OCI-LY3 (cell line): ENCODE measurements around the gene USP7.

Experiments
- H2AFZ ChIP-seq: fragments of 200-600, 300-600 bp; shearing (Covaris generic); 2 replicates; pipeline ENCODE4 v1.6.0; 2014; ENCODE audit warnings: antibody characterized with exemption, low read depth, low read length
- H3K27ac ChIP-seq: fragments of 200-600, 300-600 bp; sonication (generic); 2 replicates; pipeline ENCODE4 v1.5.1; 2014; ENCODE audit warnings: mild to moderate bottlenecking, low read length, moderate library complexity, mixed read lengths
- H3K27me3 ChIP-seq: fragments of 200-600, 300-600 bp; sonication (generic); 2 replicates; pipeline ENCODE4 v1.6.1; 2014; ENCODE audit warnings: low read depth, low read length, mixed read lengths
- H3K36me3 ChIP-seq: fragments of 200-600, 300-600 bp; sonication (generic); replicated peaks from 2 replicates; pipeline ENCODE3; 2014; ENCODE audit warnings: low read depth, low read length, mixed read lengths
- H3K4me1 ChIP-seq: fragments of 300-600, 200-600 bp; sonication (generic); 2 replicates; pipeline ENCODE4 v1.6.1; 2014; ENCODE audit warnings: low read length, mixed read lengths
- H3K4me2 ChIP-seq: fragments of 200-600, 300-600 bp; sonication (generic); 2 replicates; pipeline ENCODE4 v1.6.1; 2014; ENCODE audit warnings: low read length, mixed read lengths
- H3K4me3 ChIP-seq: fragments of 300-600, 200-600 bp; sonication (generic); 2 replicates; pipeline ENCODE4 v1.5.1; 2014; ENCODE audit warnings: antibody characterized with exemption, mild to moderate bottlenecking, low read length, moderate library complexity
- H3K79me2 ChIP-seq: fragments of 300-600, 200-600 bp; shearing (Covaris generic); 2 replicates; pipeline ENCODE4 v1.6.1; 2014; ENCODE audit warnings: mild to moderate bottlenecking, low read length, mixed read lengths
- H3K9ac ChIP-seq: fragments of 300-600, 200-600 bp; shearing (Covaris generic); 2 replicates; pipeline ENCODE4 v1.6.0; 2014; ENCODE audit warnings: mild to moderate bottlenecking, low read length, moderate library complexity
- H3K9me3 ChIP-seq: fragments of 200-600, 300-600 bp; shearing (Covaris generic); 2 replicates; pipeline ENCODE4 v1.6.1; 2014; ENCODE audit warnings: low read length, mixed read lengths; ENCODE audit not compliant: insufficient read depth
- H4K20me1 ChIP-seq: fragments of 200-600, 300-600 bp; sonication (generic); 2 replicates; pipeline ENCODE4 v1.6.1; 2016; ENCODE audit warnings: low read length, mixed read lengths; ENCODE audit not compliant: insufficient read depth
- EZH2phosphoT487 ChIP-seq: fragments of 200-600 bp; shearing (Covaris generic); IDR thresholded peaks from 2 replicates; pipeline ENCODE4 v1.6.1; 2018; ENCODE audit warnings: antibody characterized with exemption, mixed run types, low read depth
- TF ChIP-seq, protein P1 (sequence below): fragments of 200-600, 300-600 bp; sonication (generic); IDR thresholded peaks from 2 replicates; pipeline ENCODE4 v1.5.1; 2014; ENCODE audit warnings: antibody characterized with exemption, low read length, low read depth

Gene USP7

DNA sequence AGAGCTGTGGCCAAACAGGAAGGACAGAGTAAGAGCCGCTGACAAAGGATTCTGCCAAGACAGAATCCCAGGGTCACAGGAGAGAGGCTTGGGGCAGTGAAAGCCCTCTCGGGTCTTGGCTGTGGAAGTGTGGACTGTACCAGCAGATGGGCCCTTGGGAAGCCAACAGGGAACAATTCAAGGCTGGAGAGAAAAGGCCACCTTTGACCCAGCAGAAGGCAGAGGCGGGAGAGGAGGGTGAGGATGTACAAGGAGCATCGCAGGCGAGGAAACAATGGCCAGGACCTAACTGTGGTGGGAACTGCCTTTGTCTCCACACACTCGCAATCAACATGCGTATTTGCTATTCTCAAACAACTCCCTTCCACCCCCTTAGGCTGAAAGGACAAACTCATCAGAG lies 110.6 kb downstream of the USP7 start:
- H3K9me3 ChIP-seq, result no peaks in the 10 kb centered on the region
- no peak overlapping the region for H3K4me3 ChIP-seq
- H3K79me2 ChIP-seq, result no peaks in the 10 kb centered on the region
- peaks cover 5% of the 10 kb centered on the region; the same call in 1 of the 2 replicates for H4K20me1 ChIP-seq
- peaks cover 68% of the 10 kb centered on the region for H3K36me3 ChIP-seq
- no peak for TF ChIP-seq EZH2phosphoT487
- TF ChIP-seq, protein P1, sequence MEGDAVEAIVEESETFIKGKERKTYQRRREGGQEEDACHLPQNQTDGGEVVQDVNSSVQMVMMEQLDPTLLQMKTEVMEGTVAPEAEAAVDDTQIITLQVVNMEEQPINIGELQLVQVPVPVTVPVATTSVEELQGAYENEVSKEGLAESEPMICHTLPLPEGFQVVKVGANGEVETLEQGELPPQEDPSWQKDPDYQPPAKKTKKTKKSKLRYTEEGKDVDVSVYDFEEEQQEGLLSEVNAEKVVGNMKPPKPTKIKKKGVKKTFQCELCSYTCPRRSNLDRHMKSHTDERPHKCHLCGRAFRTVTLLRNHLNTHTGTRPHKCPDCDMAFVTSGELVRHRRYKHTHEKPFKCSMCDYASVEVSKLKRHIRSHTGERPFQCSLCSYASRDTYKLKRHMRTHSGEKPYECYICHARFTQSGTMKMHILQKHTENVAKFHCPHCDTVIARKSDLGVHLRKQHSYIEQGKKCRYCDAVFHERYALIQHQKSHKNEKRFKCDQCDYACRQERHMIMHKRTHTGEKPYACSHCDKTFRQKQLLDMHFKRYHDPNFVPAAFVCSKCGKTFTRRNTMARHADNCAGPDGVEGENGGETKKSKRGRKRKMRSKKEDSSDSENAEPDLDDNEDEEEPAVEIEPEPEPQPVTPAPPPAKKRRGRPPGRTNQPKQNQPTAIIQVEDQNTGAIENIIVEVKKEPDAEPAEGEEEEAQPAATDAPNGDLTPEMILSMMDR, result no peak
- no peaks in the 10 kb centered on the region for H3K4me1 ChIP-seq
- no peaks in the 10 kb centered on the region for H3K27me3 ChIP-seq
- no peak overlapping the region for H2AFZ ChIP-seq
- H3K27ac ChIP-seq, result no peak overlapping the region
- H3K4me2 ChIP-seq, result no peak overlapping the region
- H3K9ac ChIP-seq, result no peak overlapping the region

DNA sequence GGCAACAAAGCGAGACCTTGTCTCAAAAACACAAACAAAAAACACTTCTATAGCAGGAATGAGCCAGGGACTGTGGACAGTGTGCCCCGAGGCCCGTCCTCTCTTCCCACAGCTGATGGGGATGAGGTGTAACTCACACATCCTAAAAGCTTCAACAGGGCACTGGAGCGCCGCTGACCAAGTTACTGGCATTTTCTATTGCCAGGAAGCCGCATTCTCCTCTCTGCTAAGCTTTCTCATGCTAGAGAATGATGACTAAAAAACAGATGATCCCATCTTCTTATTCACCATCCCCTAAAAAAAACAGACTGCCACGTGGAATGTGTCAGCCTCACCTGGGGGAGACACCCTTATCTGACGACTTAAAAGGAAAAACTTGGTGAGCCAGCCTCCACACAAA lies 111.2 kb downstream of the USP7 start:
- Histone ChIP-seq H3K36me3 (peaks cover 68% of the 10 kb centered on the region), H3K9ac (no peak overlapping the region), H3K79me2 (no peaks in the 10 kb centered on the region), H3K27ac (no peak overlapping the region), H3K4me1 (no peaks in the 10 kb centered on the region), H3K4me3 (no peak overlapping the region), H3K9me3 (no peaks in the 10 kb centered on the region), H4K20me1 (peaks cover 4% of the 10 kb centered on the region; the same call in 1 of the 2 replicates), H3K4me2 (no peak overlapping the region), H3K27me3 (no peaks in the 10 kb centered on the region), H2AFZ (no peak overlapping the region)
- no peak for TF ChIP-seq EZH2phosphoT487
- TF ChIP-seq, protein P1, result no peak

GRCh38 chr16:8851761-8852403 lies 111.8 kb downstream of the USP7 start:
- H3K27ac ChIP-seq, result no peak overlapping the region
- H3K4me2 ChIP-seq, result no peak overlapping the region
- no peak overlapping the region for H3K4me3 ChIP-seq

GRCh38 chr16:8850279-8850885 lies 113.3 kb downstream of the USP7 start:
- TF ChIP-seq, protein P1, result no peak
- TF ChIP-seq EZH2phosphoT487, result no peak

More at GRCh38 chr16:8851761-8852403, 111.8 kb downstream of the USP7 start:
- Histone ChIP-seq H3K79me2 (no peaks in the 10 kb centered on the region), H4K20me1 (peaks cover 4% of the 10 kb centered on the region; the same call in 1 of the 2 replicates), H3K9ac (no peak overlapping the region), H2AFZ (no peak overlapping the region), H3K36me3 (peaks cover 72% of the 10 kb centered on the region), H3K27me3 (no peaks in the 10 kb centered on the region), H3K9me3 (no peaks in the 10 kb centered on the region), H3K4me1 (no peaks in the 10 kb centered on the region)
- no peak for TF ChIP-seq EZH2phosphoT487
- TF ChIP-seq, protein P1, result no peak

More at GRCh38 chr16:8850279-8850885, 113.3 kb downstream of the USP7 start:
- Histone ChIP-seq H3K36me3 (peaks cover 63% of the 10 kb centered on the region), H4K20me1 (peaks cover 10% of the 10 kb centered on the region; the same call in 1 of the 2 replicates), H3K9me3 (no peaks in the 10 kb centered on the region), H3K27ac (no peak overlapping the region), H3K9ac (no peak overlapping the region), H2AFZ (no peak overlapping the region), H3K79me2 (peaks cover 8% of the 10 kb centered on the region), H3K4me3 (no peak overlapping the region), H3K4me1 (no peaks in the 10 kb centered on the region), H3K27me3 (no peaks in the 10 kb centered on the region), H3K4me2 (no peak overlapping the region)
